ENCODE data around the gene ADI1. TPM values are rescaled to one million over a fixed set of nuclear protein-coding genes. Genes with fewer than 3 reads are reported as not detected.

ADI1 gene, protein sequence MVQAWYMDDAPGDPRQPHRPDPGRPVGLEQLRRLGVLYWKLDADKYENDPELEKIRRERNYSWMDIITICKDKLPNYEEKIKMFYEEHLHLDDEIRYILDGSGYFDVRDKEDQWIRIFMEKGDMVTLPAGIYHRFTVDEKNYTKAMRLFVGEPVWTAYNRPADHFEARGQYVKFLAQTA
- polyA plus RNA-seq (2013, experiment 1 of 2; ENCODE audit: insufficient read length), result 58.9 TPM
- 39.3 TPM for polyA plus RNA-seq (2013, experiment 2 of 2; ENCODE audit: insufficient read length)

DNA sequence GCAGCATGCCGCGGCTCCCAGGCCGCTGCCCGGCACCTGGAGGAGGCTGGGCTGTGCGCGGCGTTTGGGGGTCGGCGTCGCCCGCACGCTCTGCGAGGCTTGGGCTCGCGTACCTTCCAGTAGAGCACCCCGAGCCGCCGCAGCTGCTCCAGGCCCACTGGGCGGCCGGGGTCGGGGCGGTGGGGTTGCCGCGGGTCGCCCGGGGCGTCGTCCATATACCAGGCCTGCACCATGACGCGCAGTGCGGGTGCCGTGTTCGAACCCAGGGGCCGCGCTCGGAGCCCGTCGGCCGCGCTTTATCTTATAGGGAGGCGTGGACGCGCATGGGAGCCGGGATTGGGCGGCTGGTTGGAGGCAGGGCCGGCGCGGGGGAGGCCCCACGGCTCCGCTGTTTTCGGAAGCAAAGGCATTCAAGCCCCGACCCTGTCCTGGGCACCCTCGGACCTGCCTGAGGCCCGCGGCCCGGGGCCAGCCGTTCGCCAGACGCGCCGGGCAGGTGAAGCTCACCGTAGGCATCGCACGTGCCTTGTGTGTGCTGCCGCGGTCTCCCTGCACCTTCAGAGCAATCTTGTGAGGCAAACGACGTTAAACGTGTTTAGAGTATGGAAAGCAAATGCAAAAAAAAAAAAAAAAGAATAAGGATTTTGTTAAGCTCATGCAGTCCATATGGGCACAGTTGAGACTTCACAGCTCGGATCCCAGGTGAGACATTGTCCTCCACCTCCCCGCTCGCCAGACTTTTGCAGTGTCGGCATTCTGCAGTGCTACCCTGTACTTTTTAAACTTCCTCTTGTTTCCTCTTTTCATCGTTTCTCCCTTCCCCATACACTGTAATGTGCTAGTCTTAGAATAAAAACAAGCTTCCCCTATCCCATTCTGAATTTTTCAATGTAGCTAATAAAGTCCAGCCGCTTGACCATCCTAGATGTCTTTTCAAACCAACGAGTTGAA is at the start of gene ADI1:
ADI1 (minus strand) TSS at position 277 of the 951 bp plus-strand sequence; CDS start at position 233, 44 bp downstream.
- peak; percentile 79 for DNase-seq

DNA sequence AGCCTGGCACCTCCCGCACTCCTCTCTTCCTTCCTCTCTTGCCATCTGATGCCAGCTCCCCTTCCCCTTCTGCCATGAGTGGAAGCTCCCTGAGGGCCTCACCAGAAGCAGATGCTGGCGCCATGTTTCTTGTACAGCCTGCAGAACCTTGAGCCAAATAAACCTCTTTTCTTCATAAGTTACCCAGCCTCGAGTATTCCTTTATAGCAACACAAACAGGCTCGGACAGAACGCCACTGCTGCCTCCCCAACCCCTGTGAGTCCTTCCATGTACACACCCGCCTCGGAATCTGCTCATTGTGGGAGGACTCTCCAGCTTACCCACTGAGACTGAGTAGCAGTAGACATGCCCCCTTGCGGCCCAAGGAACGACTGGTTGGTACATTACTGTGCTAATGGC is 47.5 kb upstream of the ADI1 start:
- DNase-seq, result no peak

DNA sequence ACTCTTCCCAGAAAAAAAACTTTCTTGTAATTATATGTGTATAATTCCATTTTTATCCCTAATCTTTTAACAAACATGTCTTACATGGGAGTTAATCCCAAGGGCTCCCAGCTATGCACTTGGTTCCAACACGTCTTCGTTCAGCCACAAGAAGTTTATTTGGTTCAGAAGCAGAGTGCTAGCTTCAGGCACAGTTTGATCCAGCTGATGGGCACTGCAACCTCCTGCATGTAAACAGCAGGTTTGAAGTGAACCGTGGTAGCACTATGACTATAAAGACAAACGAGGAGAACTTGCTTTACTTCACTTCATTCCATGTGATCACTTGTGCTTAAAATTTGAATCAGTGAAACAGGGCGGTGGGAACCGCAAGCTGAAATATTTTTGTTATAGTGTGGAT is 45.8 kb upstream of the ADI1 start:
- DNase-seq, result no peak

DNA sequence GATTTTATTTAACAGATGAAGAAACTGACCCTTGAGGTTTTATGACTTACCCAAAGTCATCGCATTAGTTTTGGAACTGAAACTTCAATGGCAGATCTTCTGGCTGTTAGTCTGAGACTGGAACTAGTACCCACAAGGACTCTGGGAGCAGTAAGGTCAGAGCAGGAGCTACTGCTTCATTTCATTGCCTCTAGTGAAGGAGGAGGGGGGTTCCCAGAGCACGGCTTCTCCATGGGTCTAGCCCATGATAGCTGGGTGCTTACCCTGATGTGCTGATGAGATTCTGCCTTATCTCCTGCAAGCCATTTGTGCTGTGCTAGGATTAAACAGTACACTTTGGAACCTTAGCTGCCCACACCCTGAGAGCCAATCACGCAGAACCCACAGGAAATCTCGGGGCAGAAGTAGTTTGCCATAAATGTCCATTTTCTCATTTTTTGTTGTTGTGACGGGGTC is 44.2 kb upstream of the ADI1 start:
- no peak for DNase-seq

DNA sequence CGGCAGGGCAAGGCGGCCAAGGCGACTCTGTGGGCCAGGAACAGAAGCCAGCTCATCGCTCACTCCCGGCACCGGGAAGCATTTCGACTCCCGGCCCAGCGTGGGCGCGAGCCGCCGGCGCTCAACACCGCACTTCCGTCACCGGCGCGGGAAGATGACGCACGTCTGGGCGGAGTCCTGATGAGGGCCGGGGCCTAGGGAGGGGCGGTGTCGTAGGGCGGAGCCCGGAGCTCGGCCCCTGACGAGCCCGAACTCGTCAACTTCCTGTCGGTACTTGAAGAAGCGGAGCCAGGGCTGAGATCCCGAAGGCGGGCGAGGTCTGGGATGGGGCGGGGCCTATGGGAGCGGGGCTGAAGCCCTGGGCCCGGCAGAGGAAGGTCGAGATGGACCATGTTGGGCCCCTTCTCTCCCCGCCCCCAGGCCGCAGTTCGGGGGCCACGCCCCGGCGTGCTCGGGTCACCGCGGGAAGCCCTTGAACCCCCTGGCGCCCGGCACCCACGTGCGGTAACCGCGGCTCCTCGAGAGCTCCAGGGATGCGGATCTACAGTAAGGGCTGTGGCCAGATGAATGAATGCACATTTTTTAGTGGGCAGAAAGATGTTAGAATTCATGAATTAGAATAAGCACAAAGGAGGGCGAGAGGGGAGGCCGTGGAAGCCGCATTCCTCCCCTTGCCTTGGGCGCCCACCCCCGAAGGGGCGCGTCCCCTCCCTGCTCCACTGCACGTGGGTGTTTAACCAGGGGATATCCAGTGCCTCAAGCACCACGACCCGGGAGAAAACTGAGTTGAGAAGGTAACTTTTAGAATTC is 39.1 kb upstream of the ADI1 start, which contains the start of gene RNASEH1:
RNASEH1 (minus strand) TSS at position 129 of the 810 bp plus-strand sequence; CDS start at position 56, 73 bp downstream.
- peak; percentile 99 for DNase-seq

DNA sequence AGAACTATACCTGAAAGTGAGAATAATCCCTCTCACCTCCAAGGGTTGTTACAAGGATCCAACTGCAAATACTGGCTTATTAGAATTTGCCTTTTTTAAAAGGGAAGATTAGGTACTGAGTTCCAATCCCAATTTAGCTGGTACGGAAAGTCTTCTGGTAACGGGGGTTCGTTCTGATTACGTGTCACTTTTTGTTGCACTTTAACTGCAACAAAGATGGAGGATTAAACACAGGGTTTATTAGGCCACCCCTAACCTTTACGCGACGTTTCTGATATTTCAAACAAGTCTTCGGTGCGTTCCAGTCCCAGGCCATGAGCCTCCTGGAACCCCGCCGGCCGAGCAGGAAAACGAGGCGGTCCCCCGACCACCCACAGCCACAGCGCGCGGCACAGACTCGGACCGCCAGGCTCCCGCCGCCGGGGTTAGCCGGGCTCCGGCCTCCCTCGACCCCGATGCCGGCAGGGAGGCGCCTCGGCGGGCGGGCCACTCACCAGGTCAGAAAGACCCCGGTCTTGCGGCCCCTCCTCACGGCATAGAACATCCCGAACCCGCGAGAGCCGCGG is 38.4 kb upstream of the ADI1 start:
- DNase-seq, result no peak

DNA sequence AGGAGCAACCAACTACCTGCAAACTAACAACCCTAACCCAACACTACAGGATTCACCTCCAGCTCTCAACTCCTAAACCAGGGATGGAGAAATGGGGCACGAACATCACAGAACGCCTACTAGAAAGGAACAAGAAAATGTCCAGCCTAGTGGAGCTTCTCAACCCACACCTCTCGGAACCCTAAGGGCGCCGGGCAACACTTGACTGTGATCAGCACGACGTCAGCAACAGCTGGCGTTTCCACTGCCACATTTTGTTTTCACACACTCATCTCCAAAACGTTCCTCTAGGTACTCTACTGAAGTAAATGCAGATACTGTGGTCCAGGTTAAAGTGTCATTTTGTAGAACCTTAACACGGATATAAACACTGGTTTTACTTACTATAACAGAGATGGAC is 34.6 kb upstream of the ADI1 start:
- no peak for DNase-seq

DNA sequence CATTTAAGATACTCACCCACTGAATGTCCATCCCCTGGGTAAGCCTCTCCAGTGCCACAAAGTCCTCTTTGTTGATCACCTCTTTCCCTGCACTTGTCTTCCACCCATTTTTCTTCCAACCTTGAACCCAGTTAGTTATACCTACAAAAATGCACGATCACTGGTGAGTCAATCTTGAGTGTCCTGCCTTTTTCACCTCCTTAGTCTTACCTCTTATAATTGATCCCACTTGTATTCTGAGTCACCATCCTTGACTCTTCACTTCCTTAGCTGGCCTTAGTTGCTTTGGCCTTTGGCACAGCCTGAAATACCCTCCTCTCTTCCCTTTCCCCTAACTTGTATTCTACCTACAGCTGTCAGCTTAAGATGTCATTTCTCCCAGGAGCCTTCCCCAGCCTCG is 28.6 kb upstream of the ADI1 start:
- no peak for DNase-seq

DNA sequence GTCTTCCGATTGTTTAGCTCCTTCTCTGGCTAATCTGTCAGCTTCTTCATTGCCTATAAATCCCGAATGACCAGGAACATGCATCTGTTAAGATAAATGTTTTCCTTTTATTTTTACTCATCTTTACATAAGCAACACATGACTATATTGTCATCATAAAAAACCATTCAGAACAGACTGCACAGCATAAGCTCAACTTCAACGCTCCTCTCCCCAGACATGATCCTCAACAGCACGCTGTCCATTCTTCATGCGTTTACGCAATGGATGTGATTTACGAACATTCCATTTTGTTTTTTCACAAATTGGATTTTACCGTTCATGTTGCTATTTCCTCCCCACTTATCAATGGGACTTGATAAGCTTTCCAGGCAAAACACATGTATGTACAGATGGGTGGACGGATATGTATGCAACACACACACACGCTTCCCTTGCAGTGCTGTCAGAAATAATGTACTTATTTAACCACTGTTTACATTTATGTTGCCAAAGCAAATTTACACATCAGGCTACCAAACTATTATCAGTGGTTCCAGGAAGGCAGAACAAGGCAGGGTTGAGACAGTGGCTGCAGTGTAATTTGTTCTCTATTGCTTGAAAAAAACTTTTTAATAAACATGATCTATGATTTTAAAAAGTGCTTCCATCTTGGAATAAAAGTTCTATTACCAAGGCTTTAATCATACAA is 26.6 kb upstream of the ADI1 start:
- no peak for DNase-seq

DNA sequence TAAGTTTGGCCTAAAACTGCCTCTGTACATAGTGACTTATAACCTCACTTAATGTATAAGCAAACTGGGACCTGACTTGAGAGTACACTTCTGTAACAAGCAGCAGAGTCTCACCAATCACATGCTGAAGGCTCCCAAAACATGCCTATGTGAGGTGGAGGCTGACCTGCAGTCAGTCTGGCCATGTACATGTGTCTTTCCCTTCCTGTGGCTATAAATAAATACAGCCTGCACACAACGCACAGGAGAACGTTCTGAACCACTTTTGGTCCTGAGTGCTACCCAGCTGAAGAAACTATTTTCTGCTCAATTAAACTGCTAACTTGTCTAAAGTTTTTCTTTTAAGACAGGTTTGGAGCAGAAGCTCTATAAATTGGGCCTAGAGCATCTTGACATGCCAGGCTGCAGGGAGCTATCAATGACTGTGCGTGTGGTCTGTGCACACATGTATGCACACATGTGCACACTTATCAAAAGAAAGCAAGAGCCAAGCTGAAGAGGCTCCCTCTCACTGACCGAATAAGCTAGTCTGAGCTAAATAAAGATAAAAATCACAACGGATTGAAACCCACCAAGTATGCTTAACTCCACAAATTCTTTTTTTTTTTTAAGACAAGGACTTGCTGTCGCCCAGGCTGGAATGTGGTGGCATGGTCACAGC is 23.8 kb upstream of the ADI1 start:
- no peak for DNase-seq

DNA sequence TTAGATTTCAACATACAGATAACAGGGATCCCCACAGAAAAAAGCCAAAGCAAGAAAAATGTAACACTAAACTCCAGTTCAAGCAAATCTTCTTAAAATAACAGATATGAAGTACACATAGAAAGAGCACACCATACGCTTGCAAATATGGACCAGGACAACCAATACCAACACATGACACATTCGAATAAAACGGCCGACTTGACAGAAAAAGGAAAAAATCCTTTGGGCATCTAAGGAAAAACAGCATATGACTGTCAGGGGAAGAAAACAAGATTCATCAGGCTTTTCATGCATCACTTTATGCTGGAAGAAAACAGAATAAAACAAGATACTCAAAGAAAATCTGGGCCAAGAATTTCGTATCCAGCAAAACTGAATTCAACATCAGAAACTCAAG is 22.8 kb upstream of the ADI1 start:
- no peak for DNase-seq

DNA sequence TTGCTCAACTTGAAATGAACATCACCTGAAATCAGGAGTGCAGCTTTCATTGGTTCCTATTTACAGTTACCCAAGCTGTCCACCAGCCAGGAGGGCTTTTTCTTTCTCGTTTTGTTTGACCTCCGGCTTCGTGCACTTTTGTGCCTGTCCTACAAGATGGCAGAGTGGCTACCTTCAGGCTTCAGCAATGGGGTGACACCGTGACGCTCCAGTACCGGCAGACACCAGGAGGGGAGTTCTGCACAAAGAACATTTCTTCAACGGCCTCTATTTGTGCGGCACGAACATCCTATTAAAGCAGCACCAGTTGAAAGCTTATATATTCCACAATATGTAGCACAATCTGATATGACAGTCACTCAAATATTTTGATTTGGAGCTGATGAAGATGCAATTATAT is 20.5 kb upstream of the ADI1 start:
- no peak for DNase-seq

DNA sequence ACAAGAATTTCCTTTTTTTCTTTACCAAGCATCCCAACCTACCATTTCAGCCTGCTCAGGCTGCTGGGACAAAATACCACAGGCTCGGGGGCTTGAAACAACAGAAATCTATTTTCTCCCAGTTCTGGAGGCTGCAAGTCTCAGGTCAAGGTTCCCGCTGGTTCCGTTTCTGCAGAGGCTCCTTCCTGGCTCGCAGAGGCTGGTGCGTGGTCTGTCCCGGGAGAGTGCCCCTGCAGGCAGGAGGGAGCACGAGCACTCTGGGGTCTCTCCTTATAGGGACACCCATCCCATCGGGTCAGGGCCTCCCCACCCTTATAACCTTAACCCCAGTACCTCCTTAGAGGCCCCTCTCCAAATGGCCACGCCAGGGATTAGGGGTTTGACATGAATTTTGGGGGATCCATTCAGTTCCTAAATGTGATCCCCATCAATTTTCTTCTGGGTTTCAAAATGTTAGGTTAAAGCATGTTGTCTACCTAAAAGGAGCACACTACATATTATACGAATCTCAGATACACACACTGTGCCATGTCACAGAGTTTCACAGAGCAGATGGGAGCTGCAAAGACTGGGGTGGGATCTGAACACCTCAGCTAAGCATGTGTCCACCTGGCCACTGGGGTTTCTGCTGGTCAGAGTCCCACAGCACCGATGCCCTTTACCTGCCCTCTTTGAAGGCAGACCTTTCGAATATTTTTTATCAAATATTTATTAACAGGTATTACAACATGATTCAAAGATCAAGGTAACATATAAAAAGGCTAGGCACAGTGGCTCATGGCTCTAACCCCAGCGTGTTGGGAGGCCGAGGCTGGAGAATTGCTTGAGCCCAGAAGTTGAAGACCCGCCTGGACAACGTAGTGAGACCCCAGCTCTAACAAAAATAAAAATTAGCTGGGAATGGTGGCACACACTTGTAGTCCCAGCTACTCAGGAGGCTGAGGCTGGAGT is 17.6 kb upstream of the ADI1 start:
- peak; percentile 71 for DNase-seq

DNA sequence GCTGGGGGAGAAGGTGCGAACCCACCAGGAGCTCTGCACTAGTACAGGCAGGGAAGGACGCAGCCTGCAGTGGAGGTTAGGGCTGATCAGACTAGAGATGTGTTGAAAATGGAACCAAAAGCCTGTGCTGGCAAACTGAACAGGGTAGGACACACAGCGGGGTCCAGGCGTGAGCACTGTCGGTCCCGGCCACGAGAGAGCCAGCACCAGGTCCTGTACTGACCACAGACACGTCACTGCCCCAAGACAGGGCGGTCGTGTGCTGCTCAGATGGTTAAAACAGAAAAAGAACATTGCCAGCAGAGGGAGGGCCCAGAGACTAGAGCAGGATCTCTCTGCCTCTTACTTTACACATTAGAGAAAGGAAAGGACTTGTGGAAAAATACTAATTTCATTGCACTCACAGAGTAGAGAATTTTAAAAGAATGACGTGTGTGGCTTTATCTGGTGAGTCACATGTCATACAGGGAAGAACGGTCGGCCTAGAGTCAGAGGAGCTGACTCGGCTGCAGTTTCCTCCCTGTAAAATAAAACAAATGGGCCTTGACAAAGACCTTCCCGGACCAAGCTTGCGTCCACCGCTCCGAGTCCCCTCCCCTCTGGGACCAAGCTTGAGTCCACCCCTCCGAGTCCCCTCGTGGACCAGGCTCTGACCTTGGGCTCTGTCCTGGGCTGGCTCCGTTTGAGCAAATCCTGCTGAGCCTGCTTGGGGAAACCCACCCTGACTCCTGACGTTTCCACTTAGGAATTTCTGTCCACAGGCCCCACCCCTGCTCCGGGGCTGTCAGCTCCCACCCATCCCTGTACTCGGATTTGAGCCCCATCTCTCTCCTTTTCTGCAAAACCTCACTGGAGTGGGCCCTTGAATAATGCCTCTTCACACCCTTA is 16.7 kb upstream of the ADI1 start:
- peak; percentile 94 for DNase-seq

DNA sequence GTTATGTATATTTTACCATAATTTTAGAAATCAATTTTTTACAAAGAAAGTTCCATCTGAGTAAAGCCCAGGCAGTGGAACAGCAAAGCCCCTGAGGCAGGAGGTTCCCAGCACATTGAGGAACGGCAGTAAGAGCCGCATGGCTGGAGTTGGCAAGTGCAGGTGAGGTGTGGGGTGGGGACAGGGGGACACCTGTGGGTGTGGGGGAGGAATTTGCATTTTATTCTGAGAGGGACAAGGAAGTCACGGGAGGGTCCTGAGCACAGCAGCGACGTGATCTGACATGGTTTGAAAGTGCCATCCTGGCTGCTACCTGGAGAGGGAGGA is 16.1 kb upstream of the ADI1 start:
- DNase-seq, result no peak

DNA sequence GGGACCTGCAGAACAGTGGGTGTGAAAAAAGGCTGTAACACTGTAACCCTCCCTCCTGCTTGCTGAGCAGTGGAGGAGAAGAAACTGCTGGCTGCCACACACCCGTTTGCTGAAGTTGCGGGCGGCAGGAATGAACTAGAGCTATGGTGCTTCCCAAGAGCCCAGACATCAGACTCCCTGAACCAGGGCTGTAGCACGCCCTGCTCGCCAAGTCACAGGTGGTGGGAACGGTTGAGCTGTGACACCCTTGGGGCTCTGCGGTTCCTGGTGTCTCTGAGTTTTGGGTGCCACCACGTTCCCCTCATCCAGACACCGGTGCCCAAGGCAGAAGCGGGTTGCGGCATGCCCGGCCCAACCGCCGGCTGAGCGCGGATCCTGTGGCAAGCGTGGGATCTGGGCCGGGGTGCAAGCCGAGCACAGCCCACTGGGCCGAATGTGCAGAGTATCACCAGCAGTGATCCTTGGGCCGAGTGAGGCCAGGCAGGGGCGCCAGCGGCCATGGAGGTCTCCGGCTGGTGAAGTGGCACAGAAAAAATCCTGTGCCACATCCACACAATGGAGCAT is 15.0 kb upstream of the ADI1 start:
- DNase-seq, result no peak

DNA sequence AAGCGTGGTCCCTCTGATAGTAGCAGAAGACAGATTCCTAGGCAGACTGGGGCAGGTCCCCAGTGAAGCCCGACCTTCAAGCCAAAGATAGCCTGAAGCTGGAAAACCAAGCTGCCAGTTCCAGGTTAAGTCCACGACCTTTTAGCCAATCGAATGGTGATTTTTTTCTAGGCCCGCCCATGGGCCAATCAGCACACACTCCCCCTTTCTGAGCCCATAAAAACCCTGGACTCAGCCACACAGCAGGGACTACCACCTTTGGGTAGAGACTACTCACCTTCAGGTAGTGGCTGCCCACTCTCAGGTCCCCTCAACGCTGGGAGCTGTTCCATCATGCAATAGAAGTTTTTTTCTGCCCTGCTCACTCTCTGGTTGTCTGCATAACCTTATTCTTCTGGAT is 14.5 kb upstream of the ADI1 start:
- no peak for DNase-seq

DNA sequence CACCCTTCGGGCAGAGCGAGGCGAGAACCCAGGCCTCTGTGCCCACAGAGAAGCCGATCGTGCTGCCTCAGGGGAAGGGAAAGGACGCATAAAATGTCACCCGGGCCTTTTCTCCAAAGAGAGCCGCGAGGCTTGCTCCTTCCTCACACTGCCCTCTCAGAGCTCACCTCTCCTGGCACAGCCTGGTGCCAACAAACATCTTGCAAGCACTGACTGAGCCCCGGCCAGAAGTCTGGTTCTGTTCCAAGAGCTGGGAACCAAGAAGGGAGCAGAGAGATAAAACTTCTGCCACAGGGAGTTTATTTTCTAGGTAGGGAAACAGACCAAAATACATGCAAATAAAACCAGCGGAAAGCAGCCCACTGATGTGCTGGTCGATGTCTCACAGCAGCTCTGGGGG is 13.6 kb upstream of the ADI1 start:
- no peak for DNase-seq
